Measurements from ENCODE around the gene GOT1.

Gene GOT1

GRCh38 chr10:99433378-99434020 is 3.1 kb upstream of the GOT1 start:
- DNase-seq (ENCODE audit: low spot score) = no peak

GRCh38 chr10:99432881-99433280 is 2.5 kb upstream of the GOT1 start:
- DNase-seq (ENCODE audit: low spot score) = no peak

GRCh38 chr10:99432047-99432446 is 1.6 kb upstream of the GOT1 start:
- DNase-seq (ENCODE audit: low spot score) = no peak

DNA sequence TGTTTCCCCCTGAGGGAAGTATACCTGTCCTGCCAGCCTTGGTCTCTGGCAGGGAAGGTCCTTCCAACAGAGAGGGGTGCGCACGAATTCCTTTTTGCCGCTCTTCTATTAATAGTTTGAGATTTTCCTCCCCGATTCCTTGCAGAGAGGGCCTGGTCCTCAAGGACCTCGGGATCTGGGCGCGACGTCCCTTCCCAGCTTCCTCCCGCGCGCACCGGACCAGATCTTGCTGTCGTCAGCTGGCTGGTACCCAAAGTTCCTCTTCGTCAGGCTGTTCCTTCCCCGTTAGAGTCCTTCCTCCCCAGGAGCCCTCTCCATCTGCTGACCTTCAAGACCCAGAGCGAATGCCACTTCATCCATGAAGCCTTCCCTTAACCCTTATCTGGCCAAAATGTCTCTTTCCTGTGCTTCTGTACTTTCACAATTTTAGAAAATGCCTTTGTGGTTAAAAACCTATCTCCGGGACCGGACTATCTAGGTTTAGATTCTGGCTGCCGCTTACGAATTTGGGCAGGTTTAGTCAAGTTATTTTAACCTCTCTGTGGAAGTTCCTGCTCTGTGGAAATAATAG is 851 bp upstream of the GOT1 start:
- DNase-seq (ENCODE audit: low spot score) = peak; percentile 14

- DNase-seq (ENCODE audit: low spot score) = peak; percentile 6
Observed at GRCh38 chr10:99430116-99430450, 341 bp downstream of the GOT1 start.

DNA sequence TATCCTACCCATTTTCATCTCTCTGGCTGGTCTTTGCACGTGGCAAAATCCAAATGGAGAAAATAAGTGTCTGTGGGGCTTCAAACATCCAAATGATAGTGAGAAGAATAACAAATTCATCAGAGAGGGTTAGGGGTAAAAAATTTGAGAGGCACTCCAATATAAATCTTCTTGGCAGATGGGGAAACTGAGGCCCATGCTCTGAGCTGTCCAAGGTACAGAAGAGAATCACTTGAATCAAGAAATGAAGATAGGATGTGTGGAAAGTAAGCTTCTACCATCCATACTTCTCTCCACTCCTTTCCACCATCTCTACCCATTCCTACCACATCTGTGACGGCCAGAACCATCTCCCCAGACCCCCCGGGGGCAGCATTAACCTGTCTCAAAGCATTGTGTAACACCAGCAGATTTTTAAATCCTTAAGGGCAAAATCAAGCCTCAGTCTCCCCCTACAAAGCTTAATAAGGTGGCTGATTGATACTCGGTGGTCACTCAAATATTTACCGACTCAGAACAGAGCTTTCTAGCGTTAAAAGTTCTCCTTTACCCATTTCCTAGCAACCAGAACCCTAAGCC is 818 bp downstream of the GOT1 start:
- no peak for DNase-seq (ENCODE audit: low spot score)

DNA sequence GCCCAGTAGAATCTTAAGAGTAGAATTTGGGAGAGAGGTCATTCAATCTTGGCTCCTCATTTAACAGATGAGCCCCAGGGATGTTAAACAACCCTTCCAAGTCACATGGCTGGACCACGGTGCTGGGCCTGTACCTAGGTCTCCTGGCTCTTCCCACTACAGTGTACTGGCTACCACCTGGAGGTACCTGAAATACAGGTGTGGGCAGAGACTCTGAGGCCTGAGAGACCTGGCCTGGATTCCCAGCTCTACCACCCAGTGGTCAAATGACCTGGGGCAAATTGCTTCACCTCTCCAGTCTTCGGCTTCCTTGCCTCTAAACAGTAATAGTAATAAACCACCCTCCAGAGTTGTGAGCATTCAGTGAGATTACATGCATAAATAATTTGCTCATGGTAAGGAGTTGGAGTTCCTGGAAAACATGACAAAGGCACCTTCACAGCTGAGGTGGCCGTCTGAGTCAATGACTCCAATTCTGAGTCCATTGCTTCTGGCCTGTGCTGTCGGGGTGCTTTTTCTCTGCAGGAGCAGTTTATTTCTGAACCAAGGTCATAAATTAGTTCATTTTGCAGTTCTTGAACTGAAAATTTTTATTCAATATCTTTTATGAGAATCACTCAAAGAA is 2.7 kb downstream of the GOT1 start:
- DNase-seq (ENCODE audit: low spot score) = no peak

DNA sequence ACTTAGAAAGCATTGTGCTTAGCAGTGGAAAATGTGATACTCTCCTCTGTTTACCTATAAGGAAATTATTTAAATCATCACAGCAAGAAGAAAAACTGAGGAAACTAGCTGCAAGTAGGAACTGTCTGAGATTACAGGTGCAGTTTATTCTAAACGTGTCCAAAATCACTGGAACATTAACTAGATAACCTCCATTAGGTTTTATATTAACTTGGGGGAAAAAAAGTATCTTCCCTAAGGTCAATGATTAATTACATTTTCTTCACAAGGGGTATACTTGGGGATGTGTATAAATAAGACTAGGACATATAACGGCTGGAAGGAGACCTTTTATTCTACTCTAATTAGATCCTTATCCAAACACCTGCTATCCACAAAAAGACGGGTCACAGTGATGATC is 3.7 kb downstream of the GOT1 start:
- no peak for DNase-seq (ENCODE audit: low spot score)

DNA sequence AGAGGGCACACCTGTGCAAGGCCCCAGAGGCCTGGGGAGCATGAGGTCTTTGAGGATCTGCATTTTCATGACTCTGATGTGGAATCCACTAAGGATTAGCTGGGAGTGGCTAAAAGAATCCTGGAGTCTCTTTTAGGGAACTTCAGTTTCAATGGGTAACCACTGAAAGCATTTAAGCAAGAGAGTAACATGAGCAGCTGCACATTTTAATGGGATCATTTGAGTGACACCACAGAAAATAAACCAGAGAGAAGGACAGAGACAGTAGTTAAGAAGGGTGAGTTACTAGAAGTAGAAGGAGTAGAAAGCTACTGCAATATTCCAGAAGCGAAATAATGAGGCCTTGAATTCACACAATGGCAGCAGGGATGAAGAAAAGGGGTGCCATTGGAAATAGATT is 5.2 kb downstream of the GOT1 start:
- DNase-seq (ENCODE audit: low spot score) = no peak

GRCh38 chr10:99424656-99425055 is 5.8 kb downstream of the GOT1 start:
- DNase-seq (ENCODE audit: low spot score) = no peak

- no peak for DNase-seq (ENCODE audit: low spot score)
Observed at GRCh38 chr10:99422529-99423096, 7.8 kb downstream of the GOT1 start.

GRCh38 chr10:99421233-99421739 is 9.1 kb downstream of the GOT1 start:
- no peak for DNase-seq (ENCODE audit: low spot score)

DNA sequence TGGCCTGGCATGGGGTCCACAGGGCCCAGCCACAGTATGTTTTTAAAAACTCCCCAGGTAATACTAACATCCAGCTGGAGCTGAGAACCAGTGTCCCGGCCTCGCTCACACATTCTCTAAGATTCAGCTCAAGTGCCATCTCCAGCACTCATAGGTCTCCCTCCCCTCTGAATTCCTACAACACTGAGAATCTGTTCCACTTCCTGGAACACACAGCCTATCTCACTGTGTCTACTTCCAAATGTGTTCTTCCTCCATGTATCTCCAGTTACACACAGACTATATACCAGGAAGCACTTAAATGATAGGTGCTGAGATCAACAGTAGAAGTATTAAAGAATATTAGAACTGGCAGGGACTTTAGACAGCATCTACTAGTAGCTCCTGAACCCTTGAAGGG is 10.7 kb downstream of the GOT1 start:
- DNase-seq (ENCODE audit: low spot score) = no peak

DNA sequence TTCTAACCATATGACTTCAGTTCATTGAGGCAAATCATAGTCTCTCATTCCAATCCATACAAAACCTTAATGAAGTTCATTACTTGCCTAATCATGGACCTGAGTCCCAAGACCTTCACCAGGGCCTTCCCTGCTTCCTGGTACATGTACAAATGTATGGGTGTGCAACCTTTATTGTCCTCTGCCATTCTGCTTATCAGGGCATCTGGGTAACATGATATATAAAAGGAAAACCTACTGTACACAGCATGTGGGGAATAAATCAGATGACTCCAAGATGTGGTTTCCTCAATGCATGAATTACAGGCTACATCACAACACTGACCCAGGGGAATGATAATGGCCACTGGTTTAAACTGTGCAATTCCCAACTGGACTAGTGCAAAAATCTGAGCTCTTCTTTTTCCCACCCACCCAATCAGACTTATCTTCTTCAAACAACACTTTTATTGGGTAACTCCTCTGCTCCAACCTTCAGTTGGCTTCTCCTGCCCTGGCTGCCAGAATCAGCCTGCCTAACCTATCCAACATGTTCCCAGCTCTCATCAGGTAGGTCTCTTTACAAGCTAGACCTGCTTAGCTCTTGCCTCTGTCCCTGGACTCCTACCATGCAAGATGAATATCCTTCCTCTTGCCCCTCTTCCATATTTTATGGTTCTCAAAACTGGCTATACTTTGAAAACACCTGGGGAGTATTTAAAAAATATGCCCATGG is 11.4 kb downstream of the GOT1 start:
- no peak for DNase-seq (ENCODE audit: low spot score)

DNA sequence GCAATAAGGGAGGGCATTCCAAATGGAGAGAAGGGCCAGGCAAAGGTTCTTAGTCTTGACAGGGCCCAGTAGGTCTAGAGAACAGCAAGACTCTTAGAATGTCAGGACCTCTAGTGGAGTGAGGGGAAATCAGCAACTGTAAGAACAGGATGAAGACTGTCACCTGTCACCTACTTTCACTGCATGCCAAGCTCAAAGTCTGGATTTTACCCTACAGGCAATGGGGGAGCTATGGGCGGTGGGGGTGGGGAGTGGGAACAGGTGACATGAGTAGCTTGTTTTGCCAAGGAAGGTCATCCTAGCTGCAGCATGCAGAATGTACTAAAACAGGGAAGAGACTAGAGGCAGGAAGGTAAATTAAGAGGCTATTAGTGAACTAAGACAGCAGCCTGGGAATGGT is 18.3 kb downstream of the GOT1 start:
- no peak for DNase-seq (ENCODE audit: low spot score)

DNA sequence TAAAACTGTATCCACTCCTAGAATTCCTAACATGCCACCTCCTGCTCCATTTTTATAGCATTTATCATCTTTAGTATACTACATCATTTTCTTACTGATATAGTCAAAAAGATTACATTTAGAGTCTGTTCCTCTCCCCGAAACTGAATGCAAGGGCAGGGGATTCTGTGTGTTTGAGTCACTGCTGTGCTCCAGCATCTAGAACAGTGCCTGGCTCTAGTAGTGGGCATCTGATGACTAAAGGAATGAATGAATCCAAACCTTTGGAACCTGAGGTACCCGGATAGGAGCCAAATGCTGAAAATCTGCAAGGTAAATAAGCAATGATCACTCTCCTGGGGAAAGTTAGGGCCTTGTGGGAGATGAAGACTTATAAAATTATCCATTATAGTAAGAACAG is 18.9 kb downstream of the GOT1 start:
- no peak for DNase-seq (ENCODE audit: low spot score)

GRCh38 chr10:99410876-99411275 is 19.5 kb downstream of the GOT1 start:
- no peak for DNase-seq (ENCODE audit: low spot score)

GRCh38 chr10:99410146-99410545 is 20.3 kb downstream of the GOT1 start:
- no peak for DNase-seq (ENCODE audit: low spot score)

DNA sequence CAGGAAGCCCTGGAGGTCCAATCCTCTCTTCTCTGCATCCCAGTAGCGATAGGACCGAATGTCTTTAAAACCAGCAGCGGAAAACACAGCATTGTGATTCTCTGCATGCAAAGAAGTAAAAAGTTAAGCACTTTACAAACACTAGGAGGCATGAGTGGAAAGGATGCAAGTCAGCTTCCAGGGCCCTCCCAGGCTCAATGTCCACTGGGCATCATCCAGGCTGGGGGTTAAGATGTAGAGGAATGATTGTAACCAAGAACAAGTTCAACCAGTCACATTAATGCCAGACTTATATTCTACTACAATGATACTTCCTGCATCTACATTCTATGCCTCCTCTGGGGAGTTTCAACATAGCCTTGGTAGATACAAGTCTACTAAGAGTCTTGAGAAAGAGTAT is 24.3 kb downstream of the GOT1 start:
- no peak for DNase-seq (ENCODE audit: low spot score)

DNA sequence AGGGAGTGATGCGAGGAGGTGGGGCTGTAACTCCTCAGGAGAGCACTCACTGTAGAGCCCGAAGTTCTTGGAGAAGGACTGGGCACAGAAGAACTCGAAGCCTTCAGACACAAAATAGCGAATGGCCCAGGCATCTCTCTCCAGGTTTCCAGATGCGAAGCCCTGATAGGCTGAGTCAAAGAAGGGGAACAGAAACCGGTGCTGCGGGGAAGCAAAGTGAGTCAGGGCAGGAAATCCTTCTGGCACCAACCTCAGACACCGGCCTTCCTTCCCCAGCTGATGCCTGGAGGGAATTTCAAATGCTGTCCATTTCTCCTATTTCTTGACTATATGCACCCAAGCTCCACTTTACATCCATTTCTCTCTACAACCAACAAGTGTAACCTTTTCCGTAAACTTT is 26.8 kb downstream of the GOT1 start:
- no peak for DNase-seq (ENCODE audit: low spot score)

- no peak for DNase-seq (ENCODE audit: low spot score)
Observed at GRCh38 chr10:99399664-99400063, 30.8 kb downstream of the GOT1 start.

GRCh38 chr10:99396471-99396870 is 34.0 kb downstream of the GOT1 start:
- no peak for DNase-seq (ENCODE audit: low spot score)

Data from germinal center (tissue), 1 donor.